ENCODE measurements around the gene MAP2K5.

MAP2K5 gene

GRCh38 chr15:67839499-67839928, 297.0 kb downstream of the MAP2K5 start:
- no peak for TF ChIP-seq CTCF (IDR thresholded peaks at IDR 0.05; ENCODE audit: unreplicated experiment in 3 of 3)
- peaks cover 60% of the 10 kb centered on the region for H3K4me1 Mint-ChIP-seq
- peak overlapping the region; percentile 91 to 97 (median 92) for H3K4me3 Mint-ChIP-seq
- H3K9me3 Mint-ChIP-seq, result no peaks in the 10 kb centered on the region
- H3K27ac Mint-ChIP-seq, result peak overlapping the region; percentile 95 to 97 (median 95)
- peaks cover 48% of the 10 kb centered on the region for H3K27me3 Mint-ChIP-seq (ENCODE audit: low read depth)
- no peaks in the 10 kb centered on the region for H3K36me3 Mint-ChIP-seq (ENCODE audit: low read depth)

- Mint-ChIP-seq H3K9me3 (no peaks in the 10 kb centered on the region), H3K4me1 (peaks cover 64% of the 10 kb centered on the region), H3K27ac (peak within 1 kb of the TSS; percentile 95 to 97 (median 95))
These were observed 297.6 kb downstream of the MAP2K5 start, which contains the start of gene RNU6-1 for GRCh38 chr15:67839929-67840748. TSS of gene RNU6-1 (minus strand) at chr15:67840045.

GRCh38 chr15:67840749-67841512, 298.4 kb downstream of the MAP2K5 start:
- H3K9me3 Mint-ChIP-seq, result no peaks in the 10 kb centered on the region
- no peaks in the 10 kb centered on the region for H3K36me3 Mint-ChIP-seq (ENCODE audit: low read depth)
- peak overlapping the region; percentile 91 to 97 (median 92) for H3K4me3 Mint-ChIP-seq
- H3K27ac Mint-ChIP-seq, result peak overlapping the region; percentile 95 to 97 (median 95)
- peaks cover 62% of the 10 kb centered on the region for H3K4me1 Mint-ChIP-seq
- H3K27me3 Mint-ChIP-seq (ENCODE audit: low read depth), result peaks cover 34% of the 10 kb centered on the region
- no peak for TF ChIP-seq CTCF (IDR thresholded peaks at IDR 0.05; ENCODE audit: unreplicated experiment in 3 of 3)

More at GRCh38 chr15:67839929-67840748, 297.6 kb downstream of the MAP2K5 start, which contains the start of gene RNU6-1:
- Mint-ChIP-seq H3K4me3 (peak within 1 kb of the TSS; percentile 91 to 97 (median 92)), H3K27me3 (ENCODE audit: low read depth) (peaks cover 42% of the 10 kb centered on the region), H3K36me3 (ENCODE audit: low read depth) (no peaks in the 10 kb centered on the region)
- no peak for TF ChIP-seq CTCF (IDR thresholded peaks at IDR 0.05; ENCODE audit: unreplicated experiment in 3 of 3)

- peak overlapping the region; percentile 91 to 97 (median 92) for H3K4me3 Mint-ChIP-seq
- TF ChIP-seq CTCF (IDR thresholded peaks at IDR 0.05; ENCODE audit: unreplicated experiment in 3 of 3), result no peak
- H3K27ac Mint-ChIP-seq, result peak overlapping the region; percentile 95 to 97 (median 95)
- no peaks in the 10 kb centered on the region for H3K36me3 Mint-ChIP-seq (ENCODE audit: low read depth)
- peaks cover 58% of the 10 kb centered on the region for H3K4me1 Mint-ChIP-seq
- no peaks in the 10 kb centered on the region for H3K9me3 Mint-ChIP-seq
- H3K27me3 Mint-ChIP-seq (ENCODE audit: low read depth), result peaks cover 29% of the 10 kb centered on the region
These were observed 298.9 kb downstream of the MAP2K5 start for GRCh38 chr15:67841513-67841762.

- Mint-ChIP-seq H3K4me3 (peak overlapping the region; percentile 2 to 41 (median 31)), H3K36me3 (ENCODE audit: low read depth) (no peaks in the 10 kb centered on the region), H3K27me3 (ENCODE audit: low read depth) (peaks cover 15% of the 10 kb centered on the region), H3K4me1 (peaks cover 57% of the 10 kb centered on the region), H3K27ac (peak overlapping the region; percentile 90 to 97 (median 94)), H3K9me3 (no peaks in the 10 kb centered on the region)
- TF ChIP-seq CTCF (IDR thresholded peaks at IDR 0.05; ENCODE audit: unreplicated experiment in 3 of 3), result no peak
These were observed 300.6 kb downstream of the MAP2K5 start for GRCh38 chr15:67843092-67843501.
